Osteoblast (primary cell): ENCODE measurements around the gene ZSCAN9. TPM values are rescaled to one million over a fixed set of nuclear protein-coding genes. Genes with fewer than 3 reads are reported as not detected.

Source experiments
- DNase-seq: peaks from one replicate; pipeline ENCODE4 v3.0.0; 2011; ENCODE audit warnings: low spot score, mixed read lengths; ENCODE audit not compliant: insufficient read length; ENCODE audit errors: missing footprints
- H2AFZ ChIP-seq: 2 replicates; pipeline ENCODE4 v1.6.0; 2011; ENCODE audit warnings: mild to moderate bottlenecking, low read length
- H3K27ac ChIP-seq: 2 replicates; pipeline ENCODE4 v1.5.1; 2011; ENCODE audit warnings: mild to moderate bottlenecking, low read depth, low read length, moderate library complexity
- H3K27me3 ChIP-seq: 2 replicates; pipeline ENCODE4 v1.6.0; 2012; ENCODE audit warnings: mild to moderate bottlenecking, control low read depth, inconsistent platforms, low read length, moderate library complexity; ENCODE audit not compliant: insufficient read depth
- H3K36me3 ChIP-seq: 2 replicates; pipeline ENCODE4 v1.5.1; 2011; ENCODE audit warnings: mild to moderate bottlenecking, low read length, control low read depth, moderate library complexity; ENCODE audit not compliant: insufficient read depth
- H3K4me1 ChIP-seq: 2 replicates; pipeline ENCODE4 v1.5.1; 2011; ENCODE audit warnings: mild to moderate bottlenecking, low read length, control low read depth, moderate library complexity; ENCODE audit not compliant: insufficient read depth
- H3K4me2 ChIP-seq: 2 replicates; pipeline ENCODE4 v1.6.0; 2011; ENCODE audit warnings: mild to moderate bottlenecking, low read length; ENCODE audit not compliant: insufficient read depth
- H3K4me3 ChIP-seq: fragments of 200-600 bp; sonication (generic); 3 replicates; pipeline ENCODE4 v1.5.1; 2012; ENCODE audit warnings: mild to moderate bottlenecking, low read length, inconsistent platforms; ENCODE audit not compliant: insufficient read depth
- H3K79me2 ChIP-seq: 2 replicates; pipeline ENCODE4 v1.6.0; 2012; ENCODE audit warnings: mild to moderate bottlenecking, low read length, control low read depth, inconsistent platforms; ENCODE audit not compliant: insufficient read depth
- H3K9me3 ChIP-seq: 2 replicates; pipeline ENCODE4 v1.5.1; 2011; ENCODE audit warnings: low read depth, low read length, control low read depth
- H4K20me1 ChIP-seq: 2 replicates; pipeline ENCODE4 v1.6.0; 2012; ENCODE audit warnings: mild to moderate bottlenecking, low read length, control low read depth; ENCODE audit not compliant: insufficient read depth
- total RNA-seq: library from RNA; depleted of rRNA; stranded (reverse); fragments of >200 nt; gene quantifications from 2 replicates; pipeline ENCODE4 v1.2.3, GENCODE V29; 2012
- TF ChIP-seq, protein P1 (sequence below): IDR thresholded peaks from 2 replicates; pipeline ENCODE4 v1.5.1; 2011; ENCODE audit warnings: mild to moderate bottlenecking, low read depth, low read length, moderate library complexity; ENCODE audit errors: extremely low read depth

Gene ZSCAN9
- total RNA-seq, 1 donor = 10.9 TPM

DNA sequence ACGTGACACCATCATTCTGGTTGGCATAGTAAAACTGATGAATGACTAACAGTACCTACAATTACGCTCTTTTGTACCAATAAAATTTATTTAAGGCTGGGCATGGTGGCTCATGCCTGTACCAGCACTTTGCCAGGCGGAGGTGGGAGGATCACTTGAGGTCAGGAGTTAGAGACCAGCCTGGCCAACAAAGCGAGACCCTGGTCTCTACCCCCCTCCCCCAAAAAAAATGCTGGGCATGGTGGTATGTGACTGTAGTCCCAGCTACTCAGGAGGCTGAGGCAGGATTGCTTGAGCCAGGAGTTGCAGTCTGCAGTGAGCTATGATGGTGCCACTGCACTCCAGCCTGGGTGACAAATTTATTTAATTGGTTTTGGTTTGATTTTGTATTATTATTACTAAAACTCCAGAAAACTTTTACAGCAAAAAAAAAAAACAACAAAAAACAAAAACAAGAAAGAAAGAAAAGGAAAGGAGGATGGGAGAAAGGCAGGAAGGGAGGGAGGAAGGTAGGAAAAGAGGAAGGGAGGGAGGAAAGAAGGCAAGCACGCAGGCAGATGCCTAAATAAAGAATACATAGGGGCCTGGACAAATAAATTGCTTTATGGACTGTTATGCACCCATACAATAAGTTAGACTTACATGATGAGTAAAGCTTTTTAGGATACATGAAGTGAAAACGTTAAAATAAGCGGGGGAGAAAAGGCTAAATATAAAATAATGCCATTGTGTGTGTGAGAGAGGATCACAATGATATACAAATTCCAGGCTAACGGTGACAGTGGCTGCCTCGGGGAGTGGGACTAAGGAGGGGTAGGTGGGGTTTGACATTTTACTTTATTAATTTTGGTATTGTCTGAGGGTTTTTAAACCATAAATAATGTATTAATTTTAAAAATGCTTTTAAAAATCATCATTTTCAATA, 682 bp upstream of the ZSCAN9 start:
- TF ChIP-seq, protein P1, sequence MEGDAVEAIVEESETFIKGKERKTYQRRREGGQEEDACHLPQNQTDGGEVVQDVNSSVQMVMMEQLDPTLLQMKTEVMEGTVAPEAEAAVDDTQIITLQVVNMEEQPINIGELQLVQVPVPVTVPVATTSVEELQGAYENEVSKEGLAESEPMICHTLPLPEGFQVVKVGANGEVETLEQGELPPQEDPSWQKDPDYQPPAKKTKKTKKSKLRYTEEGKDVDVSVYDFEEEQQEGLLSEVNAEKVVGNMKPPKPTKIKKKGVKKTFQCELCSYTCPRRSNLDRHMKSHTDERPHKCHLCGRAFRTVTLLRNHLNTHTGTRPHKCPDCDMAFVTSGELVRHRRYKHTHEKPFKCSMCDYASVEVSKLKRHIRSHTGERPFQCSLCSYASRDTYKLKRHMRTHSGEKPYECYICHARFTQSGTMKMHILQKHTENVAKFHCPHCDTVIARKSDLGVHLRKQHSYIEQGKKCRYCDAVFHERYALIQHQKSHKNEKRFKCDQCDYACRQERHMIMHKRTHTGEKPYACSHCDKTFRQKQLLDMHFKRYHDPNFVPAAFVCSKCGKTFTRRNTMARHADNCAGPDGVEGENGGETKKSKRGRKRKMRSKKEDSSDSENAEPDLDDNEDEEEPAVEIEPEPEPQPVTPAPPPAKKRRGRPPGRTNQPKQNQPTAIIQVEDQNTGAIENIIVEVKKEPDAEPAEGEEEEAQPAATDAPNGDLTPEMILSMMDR = no peak
- no peaks in the 10 kb centered on the region for H4K20me1 ChIP-seq

DNA sequence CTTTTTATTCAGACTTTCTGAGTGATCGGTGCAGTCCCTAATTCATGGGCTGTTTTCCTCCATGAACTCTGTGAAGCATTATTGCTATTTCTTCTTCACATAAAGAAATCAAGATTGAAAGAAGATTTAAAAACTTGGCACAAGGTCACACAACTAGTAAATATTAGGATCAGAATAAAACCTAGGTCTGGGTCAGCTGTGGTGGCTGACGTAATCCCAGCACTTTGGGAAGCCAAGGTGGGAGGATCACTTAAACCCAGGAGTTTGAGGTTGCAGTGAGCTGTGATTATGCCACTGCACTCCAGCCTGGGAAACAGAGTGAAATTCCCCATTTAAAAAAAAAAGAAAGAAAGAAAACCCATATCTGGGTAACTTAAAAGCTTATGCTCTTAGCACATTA, 1.4 kb downstream of the ZSCAN9 start:
- Histone ChIP-seq H3K4me1 (peaks cover 10% of the 10 kb centered on the region), H3K9me3 (no peaks in the 10 kb centered on the region), H3K27ac (no peak overlapping the region), H3K4me3 (no peak overlapping the region), H3K27me3 (peaks cover 8% of the 10 kb centered on the region), H3K79me2 (peaks cover 12% of the 10 kb centered on the region), H3K36me3 (peaks cover 40% of the 10 kb centered on the region), H3K4me2 (peak overlapping the region; percentile 95), H4K20me1 (no peaks in the 10 kb centered on the region), H2AFZ (no peak overlapping the region)
- TF ChIP-seq, protein P1 = no peak
- DNase-seq = no peak

More for the DNA sequence above, 682 bp upstream of the ZSCAN9 start:
- peaks cover 10% of the 10 kb centered on the region for H3K4me1 ChIP-seq
- H3K79me2 ChIP-seq = peaks cover 12% of the 10 kb centered on the region
- peak overlapping the region; percentile 95 for H3K4me2 ChIP-seq
- no peak for DNase-seq
- H3K9me3 ChIP-seq = no peaks in the 10 kb centered on the region
- H3K27ac ChIP-seq = peak overlapping the region; percentile 64
- H2AFZ ChIP-seq = peak overlapping the region; percentile 95
- peaks cover 25% of the 10 kb centered on the region for H3K36me3 ChIP-seq
- H3K4me3 ChIP-seq = peak overlapping the region; percentile 89
- H3K27me3 ChIP-seq = peaks cover 20% of the 10 kb centered on the region

DNA sequence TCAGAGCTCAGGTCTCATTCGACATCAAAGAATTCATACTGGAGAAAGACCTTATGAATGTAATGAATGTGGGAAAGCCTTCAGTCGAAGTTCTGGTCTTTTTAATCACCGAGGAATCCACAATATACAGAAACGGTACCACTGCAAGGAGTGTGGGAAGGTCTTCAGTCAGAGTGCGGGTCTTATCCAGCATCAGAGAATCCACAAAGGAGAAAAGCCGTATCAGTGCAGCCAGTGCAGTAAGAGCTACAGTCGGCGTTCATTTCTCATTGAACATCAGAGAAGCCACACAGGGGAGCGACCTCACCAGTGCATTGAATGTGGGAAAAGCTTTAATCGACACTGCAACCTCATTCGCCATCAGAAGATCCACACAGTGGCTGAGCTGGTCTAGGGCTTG, 7.7 kb downstream of the ZSCAN9 start:
- no peaks in the 10 kb centered on the region for H3K27me3 ChIP-seq
- no peaks in the 10 kb centered on the region for H4K20me1 ChIP-seq
- H3K36me3 ChIP-seq = peaks cover 53% of the 10 kb centered on the region
- H2AFZ ChIP-seq = no peak overlapping the region
- H3K4me3 ChIP-seq = no peak overlapping the region
- H3K9me3 ChIP-seq = peaks cover 10% of the 10 kb centered on the region
- no peaks in the 10 kb centered on the region for H3K4me1 ChIP-seq
- TF ChIP-seq, protein P1 = no peak
- no peaks in the 10 kb centered on the region for H3K79me2 ChIP-seq
- no peak overlapping the region for H3K4me2 ChIP-seq
- H3K27ac ChIP-seq = no peak overlapping the region
- no peak for DNase-seq

DNA sequence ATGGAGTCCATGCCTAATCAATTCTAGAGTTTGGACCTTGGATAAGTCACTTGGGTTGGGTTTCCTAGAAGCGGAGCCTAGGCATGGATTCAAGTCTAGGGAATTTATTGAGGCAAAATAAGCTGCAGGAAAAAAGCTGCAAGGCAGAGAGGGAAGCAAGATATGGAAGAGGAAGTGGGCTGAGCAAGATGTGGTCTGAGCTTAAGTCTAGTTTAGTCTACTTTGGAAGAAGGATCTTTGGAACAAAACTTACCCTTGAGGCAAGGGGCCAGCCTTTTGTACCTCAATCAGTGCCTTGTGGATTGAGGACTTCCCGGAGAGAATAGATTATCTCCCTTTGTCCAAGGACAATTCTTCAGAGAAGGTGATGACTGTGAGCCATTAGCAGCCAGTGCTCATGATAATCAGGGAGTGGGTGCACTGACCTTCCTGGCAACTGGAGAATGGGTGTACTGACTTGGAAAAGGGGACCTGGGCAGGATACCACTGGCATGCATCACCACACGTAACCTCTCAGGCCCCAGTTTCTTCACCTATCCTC, 10.9 kb downstream of the ZSCAN9 start:
- no peaks in the 10 kb centered on the region for H4K20me1 ChIP-seq
- H3K27me3 ChIP-seq = no peaks in the 10 kb centered on the region
- no peaks in the 10 kb centered on the region for H3K4me1 ChIP-seq
- no peak overlapping the region for H3K27ac ChIP-seq
- H3K9me3 ChIP-seq = peaks cover 10% of the 10 kb centered on the region
- no peak overlapping the region for H2AFZ ChIP-seq
- peaks cover 27% of the 10 kb centered on the region for H3K36me3 ChIP-seq
- DNase-seq = no peak
- H3K4me2 ChIP-seq = no peak overlapping the region
- TF ChIP-seq, protein P1 = no peak
- H3K4me3 ChIP-seq = no peak overlapping the region
- no peaks in the 10 kb centered on the region for H3K79me2 ChIP-seq
